DMS 273 (cell line): Measurements from ENCODE around the gene AGR2.

Experiments
- DNase-seq: peaks from one replicate; lab custom pipeline; 2025; ENCODE audit not compliant: unreplicated experiment; lab: John Stamatoyannopoulos, UW

Gene AGR2

DNA sequence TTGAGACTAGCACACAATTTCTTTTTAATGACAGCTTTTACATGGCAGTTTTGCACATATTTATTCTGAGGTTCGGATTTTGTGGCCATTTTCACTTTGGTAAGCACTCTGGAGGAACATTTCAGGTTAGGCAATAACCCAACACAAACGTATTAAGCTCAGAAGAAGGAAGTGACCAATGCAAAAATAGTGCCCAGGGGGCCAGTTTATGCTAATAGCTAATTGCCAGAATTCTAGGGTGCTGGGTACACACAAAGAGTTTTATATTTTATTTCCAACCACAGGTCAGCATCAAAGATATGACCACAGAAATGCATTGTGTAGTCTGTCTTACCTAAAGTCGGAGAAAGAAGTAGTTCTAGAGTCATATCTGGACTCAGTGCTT lies 8.4 kb upstream of the AGR2 start:
- DNase-seq, result no peak

- DNase-seq, result no peak
Measured at GRCh38 chr7:16812542-16813231, 7.9 kb upstream of the AGR2 start.

DNA sequence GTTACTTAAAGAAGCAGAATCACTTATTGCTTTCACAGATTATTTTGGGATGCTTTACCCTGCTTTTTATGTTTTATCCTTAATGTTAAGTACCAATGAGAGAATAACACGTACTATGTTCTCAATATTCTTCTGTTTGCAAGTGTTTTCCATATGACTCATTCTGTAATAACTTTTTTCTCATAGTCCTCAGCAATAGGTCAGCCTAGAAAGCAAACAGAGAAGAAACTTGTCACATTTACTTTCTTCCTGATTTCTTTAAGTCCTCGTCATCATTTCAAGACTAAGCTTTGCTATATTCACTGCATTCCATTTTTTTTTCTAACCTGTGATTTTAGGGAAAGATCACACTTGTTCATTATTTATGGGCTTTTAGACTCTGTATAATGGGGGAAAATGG lies 6.8 kb upstream of the AGR2 start:
- no peak for DNase-seq

- no peak for DNase-seq
Measured at GRCh38 chr7:16810573-16810972, 5.8 kb upstream of the AGR2 start.

GRCh38 chr7:16810112-16810511 lies 5.3 kb upstream of the AGR2 start:
- DNase-seq, result no peak

GRCh38 chr7:16805441-16805840 lies 642 bp upstream of the AGR2 start:
- no peak for DNase-seq

GRCh38 chr7:16803881-16804673 lies 722 bp downstream of the AGR2 start:
- no peak for DNase-seq

DNA sequence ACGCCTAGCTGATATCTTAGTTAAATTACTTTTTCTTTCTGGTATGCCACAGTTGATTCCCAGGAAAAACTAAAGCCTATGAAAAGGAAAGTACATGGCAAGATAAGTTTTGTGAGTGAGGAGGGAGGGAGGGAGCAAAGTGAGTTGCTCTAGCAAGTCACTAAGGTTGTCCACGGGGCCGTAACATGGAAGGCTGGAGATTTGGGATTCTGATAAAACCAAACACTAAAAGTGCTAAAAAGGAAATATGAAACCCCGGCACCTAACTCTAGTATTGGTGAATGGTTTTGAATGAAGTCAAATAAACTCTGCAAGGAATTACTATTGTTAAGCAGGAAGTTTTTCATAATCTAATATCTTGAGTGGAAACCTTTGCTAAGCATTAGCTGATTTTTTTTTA lies 1.7 kb downstream of the AGR2 start:
- DNase-seq, result no peak

- DNase-seq, result no peak
Measured at GRCh38 chr7:16801579-16801978, 3.2 kb downstream of the AGR2 start.

DNA sequence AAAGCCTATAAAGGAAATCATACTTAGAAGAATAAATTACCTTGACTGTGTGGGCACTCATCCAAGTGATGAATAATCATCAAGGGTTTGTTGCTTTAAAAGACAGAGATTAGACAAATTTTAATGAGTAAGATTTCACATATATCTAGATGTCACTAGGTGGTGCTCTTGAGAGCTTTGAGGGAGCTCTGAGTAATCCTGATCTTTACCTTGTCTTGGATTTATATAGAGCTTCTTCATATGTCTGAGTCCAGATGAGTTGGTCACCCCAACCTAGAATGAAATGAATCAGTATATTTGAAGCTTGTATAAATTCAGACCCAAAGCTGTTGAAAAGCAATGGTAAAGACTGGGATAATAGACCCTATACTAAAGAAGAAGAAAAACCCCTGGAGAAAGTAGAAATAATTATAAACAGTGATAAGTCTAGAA lies 3.7 kb downstream of the AGR2 start:
- peak; percentile 86 for DNase-seq

DNA sequence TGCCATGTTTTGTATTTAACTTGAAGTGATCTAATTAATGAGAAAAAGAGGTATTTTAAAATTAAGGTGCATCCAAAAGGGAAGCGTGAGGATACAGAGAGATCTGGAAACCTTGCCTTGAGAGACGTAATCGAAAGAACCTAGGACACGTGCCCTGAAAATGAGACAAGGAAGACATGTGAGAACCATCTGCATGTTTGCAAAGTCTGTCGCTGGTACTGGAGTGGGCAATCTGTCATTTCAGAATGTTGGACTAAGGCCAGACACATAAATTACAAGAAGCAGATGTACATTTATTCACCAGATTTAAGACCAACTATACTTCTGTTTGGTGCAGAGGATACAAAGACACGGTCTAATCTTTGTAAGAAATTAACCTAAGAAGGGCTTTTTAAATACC lies 9.2 kb downstream of the AGR2 start:
- DNase-seq, result peak; percentile 98

DNA sequence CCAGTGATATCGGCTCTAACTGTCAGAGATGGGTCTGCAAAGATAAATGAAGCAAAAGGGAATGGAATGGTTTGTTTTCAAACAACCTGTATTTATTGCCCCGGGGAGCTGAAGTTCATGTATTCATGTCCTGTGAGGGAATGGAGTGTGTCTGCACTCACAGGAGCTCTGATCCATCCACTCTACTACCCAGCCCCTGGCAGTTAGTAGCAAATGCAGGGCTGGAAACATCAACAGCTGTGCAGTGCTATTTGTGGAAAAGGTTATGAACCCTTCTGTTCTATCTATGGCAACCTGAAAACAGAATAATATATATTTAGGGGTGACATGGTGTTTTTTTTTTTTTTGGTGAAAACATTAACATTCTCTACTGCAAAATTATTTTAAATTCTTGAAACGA lies 9.8 kb downstream of the AGR2 start:
- peak; percentile 75 for DNase-seq

DNA sequence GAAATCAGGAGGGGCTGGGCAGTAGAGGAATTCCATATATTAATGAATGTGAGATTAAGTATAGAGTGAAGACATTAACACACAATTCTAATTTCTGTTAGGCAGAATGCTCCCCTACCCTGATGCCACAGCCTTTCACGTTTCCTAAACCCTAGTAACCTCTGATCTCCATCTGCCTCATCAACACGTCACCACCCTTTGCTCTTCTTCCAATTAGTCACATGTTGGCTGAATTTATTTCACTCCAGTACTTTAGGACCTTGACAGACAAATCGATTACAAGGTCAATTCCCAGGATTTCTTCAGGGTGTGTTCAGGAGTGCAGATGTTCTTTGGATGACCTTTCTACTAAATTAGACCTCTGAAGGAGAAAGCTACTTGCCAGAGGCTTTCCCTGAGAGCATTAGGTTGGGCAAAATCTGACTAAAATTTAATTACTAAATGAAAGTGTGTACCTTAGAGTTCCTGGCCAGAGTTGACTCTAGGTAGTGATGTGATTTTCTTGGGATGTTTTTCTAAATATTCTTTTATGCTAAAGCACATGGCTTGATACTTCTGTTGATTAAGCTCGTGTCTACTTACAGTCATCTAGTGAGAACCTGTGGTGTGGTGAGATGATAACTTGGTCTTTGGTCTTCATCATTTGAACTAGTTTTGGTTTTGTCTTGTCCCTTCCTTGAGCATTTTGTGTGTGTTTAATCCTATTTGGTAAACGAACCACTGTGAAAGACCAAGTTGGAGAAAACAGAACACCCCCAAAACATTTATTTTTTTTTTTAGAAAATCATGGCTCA lies 12.7 kb downstream of the AGR2 start:
- peak; percentile 65 for DNase-seq

DNA sequence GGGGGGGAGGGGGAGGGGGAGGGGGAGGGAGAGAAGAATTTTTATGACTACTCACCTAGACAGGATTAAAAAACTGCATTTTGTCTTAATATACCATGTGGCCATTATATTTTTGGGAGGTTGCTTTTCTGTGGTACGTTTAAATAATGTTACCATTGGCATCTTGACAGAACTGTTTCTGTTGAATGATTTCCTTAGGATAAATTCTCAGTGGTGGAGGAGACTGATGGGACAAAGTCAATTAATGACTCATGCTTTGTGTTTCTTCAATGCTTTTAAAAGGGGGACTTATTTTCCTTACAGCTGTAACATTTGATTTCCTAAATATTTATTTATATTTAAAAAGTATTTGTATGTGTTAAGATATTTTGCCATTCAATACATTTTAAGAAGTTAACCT lies 13.7 kb downstream of the AGR2 start:
- peak; percentile 40 for DNase-seq

GRCh38 chr7:16787127-16787526 lies 17.7 kb downstream of the AGR2 start:
- no peak for DNase-seq

- DNase-seq, result no peak
Measured at GRCh38 chr7:16786257-16786656, 18.5 kb downstream of the AGR2 start.

DNA sequence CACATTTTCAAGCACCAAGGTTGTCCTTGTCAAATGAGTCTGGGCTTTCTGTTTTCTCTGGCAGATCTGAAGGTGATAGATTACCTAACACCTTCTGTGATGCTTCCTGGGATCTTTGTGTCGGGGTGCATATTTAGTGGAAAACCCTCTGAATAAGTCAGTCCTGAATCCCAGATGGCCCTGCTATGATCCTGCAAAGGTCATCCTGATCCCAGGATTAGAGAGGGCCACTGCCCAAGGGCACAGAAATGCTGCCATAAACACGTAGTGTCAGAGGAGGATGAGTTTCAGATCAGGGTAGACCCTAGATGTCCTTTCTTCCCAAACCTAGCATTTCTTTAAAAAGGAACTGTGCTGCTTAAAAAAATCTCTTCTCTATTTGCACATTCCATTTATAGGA lies 19.0 kb downstream of the AGR2 start:
- no peak for DNase-seq

GRCh38 chr7:16785321-16785720 lies 19.5 kb downstream of the AGR2 start:
- no peak for DNase-seq

DNA sequence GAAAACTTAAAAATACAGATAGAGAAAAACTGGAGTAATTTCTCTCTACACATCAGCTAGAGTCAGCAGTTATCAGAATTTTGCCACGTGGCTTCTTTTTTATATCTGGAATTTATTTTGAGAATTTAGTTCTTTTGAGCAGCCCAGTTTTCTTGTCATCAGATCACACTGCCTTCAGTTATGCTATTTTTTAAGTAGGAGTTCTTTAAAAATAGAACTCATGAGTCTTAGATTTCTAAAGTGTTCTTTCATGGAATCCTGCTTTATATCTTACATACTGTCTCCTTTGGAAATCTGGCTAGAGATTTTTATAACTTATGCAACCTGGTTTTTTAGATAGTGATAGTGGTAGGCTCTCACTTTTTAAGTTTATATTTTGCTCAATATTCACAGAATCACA lies 24.2 kb downstream of the AGR2 start:
- no peak for DNase-seq

GRCh38 chr7:16779051-16779450 lies 25.7 kb downstream of the AGR2 start:
- no peak for DNase-seq

- no peak for DNase-seq
Measured at GRCh38 chr7:16778476-16778875, 26.3 kb downstream of the AGR2 start.

DNA sequence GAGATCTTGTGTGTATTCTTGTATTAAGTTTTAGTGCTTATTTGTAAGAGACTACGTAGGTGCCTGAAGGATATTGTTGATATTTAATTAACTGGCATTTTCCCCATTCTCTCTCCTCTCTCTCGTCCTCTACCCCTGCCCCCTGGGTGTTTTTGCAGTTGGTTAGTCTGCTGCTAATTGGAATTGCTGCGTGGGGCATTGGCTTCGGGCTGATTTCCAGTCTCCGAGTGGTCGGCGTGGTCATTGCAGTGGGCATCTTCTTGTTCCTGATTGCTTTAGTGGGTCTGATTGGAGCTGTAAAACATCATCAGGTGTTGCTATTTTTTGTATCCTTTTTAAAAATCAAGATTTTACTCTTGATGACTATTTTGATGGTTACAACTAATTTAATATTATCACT lies 28.7 kb downstream of the AGR2 start:
- no peak for DNase-seq
